ENCODE measurements around the gene FOXC1.

The FOXC1 gene

DNA sequence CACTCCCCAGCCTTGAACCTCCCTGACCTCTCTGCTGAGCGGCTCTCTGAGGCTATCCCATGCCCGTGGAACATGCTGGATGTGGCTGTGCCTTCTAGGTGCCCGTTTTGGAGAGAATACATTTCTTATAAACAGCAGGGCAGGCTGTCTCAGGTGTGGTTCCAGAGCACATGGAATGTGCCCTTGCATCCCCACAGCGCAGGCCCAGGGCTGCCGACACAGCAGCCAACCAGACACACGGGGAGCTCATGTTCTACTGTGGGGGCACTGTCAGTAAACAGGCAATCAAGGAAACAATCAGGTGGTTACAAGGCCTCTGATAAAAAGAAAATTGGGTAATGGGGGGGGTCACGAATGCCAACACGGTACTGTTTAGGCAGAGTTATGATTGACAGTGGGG, 30.8 kb downstream of the FOXC1 start:
- Histone ChIP-seq H3K36me3 (ENCODE audit: insufficient read depth, low read length) (no peaks in the 10 kb centered on the region), H3K4me3 (ENCODE audit: low read depth in 1 of 2, low read length in 2 of 2) (no peak overlapping the region), H3K9me3 (ENCODE audit: insufficient read depth, low read length, severe bottlenecking) (no peaks in the 10 kb centered on the region), H3K9ac (ENCODE audit: low read depth, low read length) (no peak overlapping the region), H3K27me3 (ENCODE audit: insufficient read depth, low read length, poor library complexity) (no peaks in the 10 kb centered on the region), H3K4me2 (ENCODE audit: insufficient read depth, low read length) (no peak overlapping the region), H4K20me1 (ENCODE audit: insufficient read depth, low read length) (no peaks in the 10 kb centered on the region), H2AFZ (ENCODE audit: low read depth, low read length) (no peak overlapping the region), H3K4me1 (ENCODE audit: insufficient read depth, low read length) (no peaks in the 10 kb centered on the region), H3K27ac (ENCODE audit: low read length) (no peak overlapping the region), H3K79me2 (ENCODE audit: insufficient read depth, low read length) (no peaks in the 10 kb centered on the region)
- TF ChIP-seq, protein P1, sequence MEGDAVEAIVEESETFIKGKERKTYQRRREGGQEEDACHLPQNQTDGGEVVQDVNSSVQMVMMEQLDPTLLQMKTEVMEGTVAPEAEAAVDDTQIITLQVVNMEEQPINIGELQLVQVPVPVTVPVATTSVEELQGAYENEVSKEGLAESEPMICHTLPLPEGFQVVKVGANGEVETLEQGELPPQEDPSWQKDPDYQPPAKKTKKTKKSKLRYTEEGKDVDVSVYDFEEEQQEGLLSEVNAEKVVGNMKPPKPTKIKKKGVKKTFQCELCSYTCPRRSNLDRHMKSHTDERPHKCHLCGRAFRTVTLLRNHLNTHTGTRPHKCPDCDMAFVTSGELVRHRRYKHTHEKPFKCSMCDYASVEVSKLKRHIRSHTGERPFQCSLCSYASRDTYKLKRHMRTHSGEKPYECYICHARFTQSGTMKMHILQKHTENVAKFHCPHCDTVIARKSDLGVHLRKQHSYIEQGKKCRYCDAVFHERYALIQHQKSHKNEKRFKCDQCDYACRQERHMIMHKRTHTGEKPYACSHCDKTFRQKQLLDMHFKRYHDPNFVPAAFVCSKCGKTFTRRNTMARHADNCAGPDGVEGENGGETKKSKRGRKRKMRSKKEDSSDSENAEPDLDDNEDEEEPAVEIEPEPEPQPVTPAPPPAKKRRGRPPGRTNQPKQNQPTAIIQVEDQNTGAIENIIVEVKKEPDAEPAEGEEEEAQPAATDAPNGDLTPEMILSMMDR (IDR thresholded peaks at IDR 0.05; ENCODE audit: borderline replicate concordance, extremely low read depth, low read length, poor library complexity, severe bottlenecking), result no peak
- TF ChIP-seq EZH2 (IDR thresholded peaks at IDR 0.05; ENCODE audit: borderline replicate concordance, low read depth, low read length, severe bottlenecking), result no peak
- DNase-seq (no peak), ATAC-seq (ENCODE audit: insufficient read depth, low read depth) (no peak)

DNA sequence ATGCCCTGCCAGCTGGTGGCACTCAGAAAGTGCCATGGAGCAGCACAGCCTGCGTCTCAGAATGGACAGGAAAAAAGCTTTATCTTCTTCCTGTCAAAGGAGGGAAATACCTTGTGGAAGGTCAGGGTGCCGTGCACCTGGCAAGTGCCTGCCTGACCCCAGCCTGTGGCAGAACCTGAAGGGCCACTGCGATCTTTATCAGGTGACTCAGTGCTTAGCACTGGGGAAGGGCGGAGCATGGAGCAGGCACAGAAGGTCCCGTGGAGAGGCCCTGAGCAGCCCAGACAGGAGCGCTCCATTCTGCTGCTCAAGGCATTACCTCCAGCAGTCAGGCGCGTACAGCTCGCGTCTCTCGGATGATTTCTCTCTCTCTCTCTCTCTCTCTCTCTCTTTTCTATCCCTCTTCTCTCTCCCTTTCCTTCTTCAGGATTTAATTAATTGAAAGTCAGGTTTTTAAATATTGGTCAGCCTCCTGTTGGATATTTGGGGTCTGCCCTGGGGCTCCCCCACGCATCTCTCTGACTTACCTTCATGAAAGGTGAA, 31.7 kb downstream of the FOXC1 start:
- no peak overlapping the region for H3K4me2 ChIP-seq (ENCODE audit: insufficient read depth, low read length)
- no peak overlapping the region for H2AFZ ChIP-seq (ENCODE audit: low read depth, low read length)
- no peak overlapping the region for H3K4me3 ChIP-seq (ENCODE audit: low read depth in 1 of 2, low read length in 2 of 2)
- H3K9me3 ChIP-seq (ENCODE audit: insufficient read depth, low read length, severe bottlenecking), result no peaks in the 10 kb centered on the region
- H3K36me3 ChIP-seq (ENCODE audit: insufficient read depth, low read length), result no peaks in the 10 kb centered on the region
- ATAC-seq (ENCODE audit: insufficient read depth, low read depth), result no peak
- H3K79me2 ChIP-seq (ENCODE audit: insufficient read depth, low read length), result no peaks in the 10 kb centered on the region
- TF ChIP-seq, protein P1 (IDR thresholded peaks at IDR 0.05; ENCODE audit: borderline replicate concordance, extremely low read depth, low read length, poor library complexity, severe bottlenecking), result no peak
- TF ChIP-seq EZH2 (IDR thresholded peaks at IDR 0.05; ENCODE audit: borderline replicate concordance, low read depth, low read length, severe bottlenecking), result no peak
- DNase-seq, result no peak
- no peak overlapping the region for H3K9ac ChIP-seq (ENCODE audit: low read depth, low read length)
- H3K27ac ChIP-seq (ENCODE audit: low read length), result no peak overlapping the region; the same call in 1 of the 2 replicates
- H4K20me1 ChIP-seq (ENCODE audit: insufficient read depth, low read length), result no peaks in the 10 kb centered on the region
- H3K27me3 ChIP-seq (ENCODE audit: insufficient read depth, low read length, poor library complexity), result no peaks in the 10 kb centered on the region
- no peaks in the 10 kb centered on the region for H3K4me1 ChIP-seq (ENCODE audit: insufficient read depth, low read length)

DNA sequence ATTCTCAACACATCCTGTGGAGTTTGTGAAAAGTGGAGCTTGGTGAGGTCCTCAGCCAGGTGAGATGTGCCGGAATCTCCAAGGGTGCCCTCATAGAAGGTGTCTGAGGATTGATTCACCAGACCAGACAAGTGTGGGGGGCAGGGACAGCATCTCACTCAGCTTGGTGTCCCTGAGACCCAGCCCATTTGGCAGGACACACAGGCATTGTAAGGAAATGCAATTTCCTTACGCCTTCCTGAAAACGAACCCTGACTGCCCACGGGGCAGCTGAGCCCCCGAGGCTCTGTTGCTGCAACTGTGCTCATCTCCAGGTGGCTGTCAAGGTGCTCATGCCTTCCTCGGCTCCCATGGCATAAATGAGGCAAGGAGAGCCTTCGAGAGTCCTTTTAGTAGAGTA, 33.4 kb downstream of the FOXC1 start:
- ATAC-seq (ENCODE audit: insufficient read depth, low read depth) (no peak), DNase-seq (no peak)
- no peaks in the 10 kb centered on the region for H3K36me3 ChIP-seq (ENCODE audit: insufficient read depth, low read length)
- H3K9ac ChIP-seq (ENCODE audit: low read depth, low read length), result no peak overlapping the region
- H2AFZ ChIP-seq (ENCODE audit: low read depth, low read length), result no peak overlapping the region
- H3K9me3 ChIP-seq (ENCODE audit: insufficient read depth, low read length, severe bottlenecking), result no peaks in the 10 kb centered on the region
- TF ChIP-seq, protein P1 (IDR thresholded peaks at IDR 0.05; ENCODE audit: borderline replicate concordance, extremely low read depth, low read length, poor library complexity, severe bottlenecking), result no peak
- no peak for TF ChIP-seq EZH2 (IDR thresholded peaks at IDR 0.05; ENCODE audit: borderline replicate concordance, low read depth, low read length, severe bottlenecking)
- no peaks in the 10 kb centered on the region for H3K79me2 ChIP-seq (ENCODE audit: insufficient read depth, low read length)
- H4K20me1 ChIP-seq (ENCODE audit: insufficient read depth, low read length), result no peaks in the 10 kb centered on the region
- H3K4me2 ChIP-seq (ENCODE audit: insufficient read depth, low read length), result no peak overlapping the region
- H3K27ac ChIP-seq (ENCODE audit: low read length), result no peak overlapping the region
- no peak overlapping the region for H3K4me3 ChIP-seq (ENCODE audit: low read depth in 1 of 2, low read length in 2 of 2)
- H3K4me1 ChIP-seq (ENCODE audit: insufficient read depth, low read length), result no peaks in the 10 kb centered on the region
- no peaks in the 10 kb centered on the region for H3K27me3 ChIP-seq (ENCODE audit: insufficient read depth, low read length, poor library complexity)
